Thyroid gland (tissue), 4 donors: ENCODE measurements around the gene FAM234A.

Experiments used
- POLR2A ChIP-seq, 2 donors: fragments of 450-650 bp; IDR thresholded peaks; one replicate each; pipeline ENCODE4 v1.6.1; 2017; ENCODE audit warnings: antibody characterized with exemption in 2 of 2, mild to moderate bottlenecking in 2 of 2, moderate library complexity in 1 of 2
- TF ChIP-seq, protein P1 (sequence below), 6 experiments: fragments of 200-600 bp in 3 of 6; fragments of 450-650 bp in 3 of 6; sonication (generic) in 3 of 6; IDR thresholded peaks; one replicate each; pipeline ENCODE4 v1.5.1; 2016 to 2019; ENCODE audit warnings: antibody characterized with exemption in 6 of 6, mild to moderate bottlenecking in 2 of 6, inconsistent platforms in 1 of 6, moderate library complexity in 1 of 6

DNA sequence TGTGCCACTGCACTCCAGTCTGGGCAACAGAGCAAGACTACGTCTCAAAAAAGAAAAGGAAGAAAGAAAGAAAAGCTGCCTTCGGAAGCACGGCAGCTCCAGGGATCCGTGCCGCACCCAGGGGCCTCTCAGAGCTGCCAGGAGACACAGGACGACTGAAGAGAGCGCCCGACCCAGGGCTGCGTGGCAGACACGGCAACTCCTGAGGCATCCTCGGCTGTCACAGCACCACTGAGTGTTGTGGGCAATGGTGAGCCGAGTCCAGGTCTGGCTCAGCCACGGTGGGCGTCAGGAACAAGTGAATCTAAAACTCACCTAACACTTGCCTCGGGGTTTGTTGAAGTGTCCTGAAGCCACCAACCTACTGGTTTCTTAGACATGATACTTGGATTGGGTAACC is 77.1 kb downstream of the FAM234A start:
- TF ChIP-seq, protein P1, sequence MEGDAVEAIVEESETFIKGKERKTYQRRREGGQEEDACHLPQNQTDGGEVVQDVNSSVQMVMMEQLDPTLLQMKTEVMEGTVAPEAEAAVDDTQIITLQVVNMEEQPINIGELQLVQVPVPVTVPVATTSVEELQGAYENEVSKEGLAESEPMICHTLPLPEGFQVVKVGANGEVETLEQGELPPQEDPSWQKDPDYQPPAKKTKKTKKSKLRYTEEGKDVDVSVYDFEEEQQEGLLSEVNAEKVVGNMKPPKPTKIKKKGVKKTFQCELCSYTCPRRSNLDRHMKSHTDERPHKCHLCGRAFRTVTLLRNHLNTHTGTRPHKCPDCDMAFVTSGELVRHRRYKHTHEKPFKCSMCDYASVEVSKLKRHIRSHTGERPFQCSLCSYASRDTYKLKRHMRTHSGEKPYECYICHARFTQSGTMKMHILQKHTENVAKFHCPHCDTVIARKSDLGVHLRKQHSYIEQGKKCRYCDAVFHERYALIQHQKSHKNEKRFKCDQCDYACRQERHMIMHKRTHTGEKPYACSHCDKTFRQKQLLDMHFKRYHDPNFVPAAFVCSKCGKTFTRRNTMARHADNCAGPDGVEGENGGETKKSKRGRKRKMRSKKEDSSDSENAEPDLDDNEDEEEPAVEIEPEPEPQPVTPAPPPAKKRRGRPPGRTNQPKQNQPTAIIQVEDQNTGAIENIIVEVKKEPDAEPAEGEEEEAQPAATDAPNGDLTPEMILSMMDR (IDR thresholded peaks at IDR 0.05): no peak
- TF ChIP-seq POLR2A (IDR thresholded peaks at IDR 0.05): no peak
